ENCODE measurements around the gene DLGAP1.

DLGAP1 gene

GRCh38 chr18:4271952-4272351, 183.2 kb downstream of the DLGAP1 start:
- TF ChIP-seq, protein P1, sequence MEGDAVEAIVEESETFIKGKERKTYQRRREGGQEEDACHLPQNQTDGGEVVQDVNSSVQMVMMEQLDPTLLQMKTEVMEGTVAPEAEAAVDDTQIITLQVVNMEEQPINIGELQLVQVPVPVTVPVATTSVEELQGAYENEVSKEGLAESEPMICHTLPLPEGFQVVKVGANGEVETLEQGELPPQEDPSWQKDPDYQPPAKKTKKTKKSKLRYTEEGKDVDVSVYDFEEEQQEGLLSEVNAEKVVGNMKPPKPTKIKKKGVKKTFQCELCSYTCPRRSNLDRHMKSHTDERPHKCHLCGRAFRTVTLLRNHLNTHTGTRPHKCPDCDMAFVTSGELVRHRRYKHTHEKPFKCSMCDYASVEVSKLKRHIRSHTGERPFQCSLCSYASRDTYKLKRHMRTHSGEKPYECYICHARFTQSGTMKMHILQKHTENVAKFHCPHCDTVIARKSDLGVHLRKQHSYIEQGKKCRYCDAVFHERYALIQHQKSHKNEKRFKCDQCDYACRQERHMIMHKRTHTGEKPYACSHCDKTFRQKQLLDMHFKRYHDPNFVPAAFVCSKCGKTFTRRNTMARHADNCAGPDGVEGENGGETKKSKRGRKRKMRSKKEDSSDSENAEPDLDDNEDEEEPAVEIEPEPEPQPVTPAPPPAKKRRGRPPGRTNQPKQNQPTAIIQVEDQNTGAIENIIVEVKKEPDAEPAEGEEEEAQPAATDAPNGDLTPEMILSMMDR (IDR thresholded peaks at IDR 0.05; ENCODE audit: insufficient read depth, low read length, poor library complexity, severe bottlenecking), result no peak
- TF ChIP-seq EZH2phosphoT487 (conservative IDR thresholded peaks at IDR 0.05; ENCODE audit: low read length), result no peak

GRCh38 chr18:4270988-4271387, 184.1 kb downstream of the DLGAP1 start:
- Histone ChIP-seq H3K9me3 (ENCODE audit: insufficient read depth, low read length) (no peaks in the 10 kb centered on the region), H3K4me3 (ENCODE audit: insufficient read depth, low read length, poor library complexity, severe bottlenecking) (no peak overlapping the region), H3K36me3 (ENCODE audit: low read length) (no peaks in the 10 kb centered on the region), H3K9me2 (replicated peaks; ENCODE audit: insufficient read depth, low read length) (no peaks in the 10 kb centered on the region), H3K27me3 (ENCODE audit: low read length) (no peaks in the 10 kb centered on the region), H3K79me2 (ENCODE audit: insufficient read depth, low read length) (no peaks in the 10 kb centered on the region), H3F3A (ENCODE audit: insufficient read depth) (no peaks in the 10 kb centered on the region), H4K20me1 (ENCODE audit: low read depth, low read length) (no peaks in the 10 kb centered on the region), H3K27ac (ENCODE audit: low read depth, low read length) (no peak overlapping the region), H3K4me2 (ENCODE audit: low read depth, low read length, poor library complexity, severe bottlenecking) (no peak overlapping the region), H3K9ac (ENCODE audit: low read length) (no peak overlapping the region), H2AFZ (ENCODE audit: low read depth, low read length, severe bottlenecking) (no peak overlapping the region)
- TF ChIP-seq, protein P1 (IDR thresholded peaks at IDR 0.05; ENCODE audit: insufficient read depth, low read length, poor library complexity, severe bottlenecking), result no peak
- no peak for TF ChIP-seq EZH2phosphoT487 (conservative IDR thresholded peaks at IDR 0.05; ENCODE audit: low read length)

More at GRCh38 chr18:4271952-4272351, 183.2 kb downstream of the DLGAP1 start:
- H3F3A ChIP-seq (ENCODE audit: insufficient read depth), result no peaks in the 10 kb centered on the region
- H3K9me2 ChIP-seq (replicated peaks; ENCODE audit: insufficient read depth, low read length), result no peaks in the 10 kb centered on the region
- H3K9me3 ChIP-seq (ENCODE audit: insufficient read depth, low read length), result no peaks in the 10 kb centered on the region
- no peak overlapping the region for H3K9ac ChIP-seq (ENCODE audit: low read length)
- H3K79me2 ChIP-seq (ENCODE audit: insufficient read depth, low read length), result no peaks in the 10 kb centered on the region
- H2AFZ ChIP-seq (ENCODE audit: low read depth, low read length, severe bottlenecking), result no peak overlapping the region
- no peaks in the 10 kb centered on the region for H3K27me3 ChIP-seq (ENCODE audit: low read length)
- H3K4me2 ChIP-seq (ENCODE audit: low read depth, low read length, poor library complexity, severe bottlenecking), result no peak overlapping the region
- H3K36me3 ChIP-seq (ENCODE audit: low read length), result no peaks in the 10 kb centered on the region
- H4K20me1 ChIP-seq (ENCODE audit: low read depth, low read length), result no peaks in the 10 kb centered on the region
- H3K27ac ChIP-seq (ENCODE audit: low read depth, low read length), result no peak overlapping the region
- H3K4me3 ChIP-seq (ENCODE audit: insufficient read depth, low read length, poor library complexity, severe bottlenecking), result no peak overlapping the region

DNA sequence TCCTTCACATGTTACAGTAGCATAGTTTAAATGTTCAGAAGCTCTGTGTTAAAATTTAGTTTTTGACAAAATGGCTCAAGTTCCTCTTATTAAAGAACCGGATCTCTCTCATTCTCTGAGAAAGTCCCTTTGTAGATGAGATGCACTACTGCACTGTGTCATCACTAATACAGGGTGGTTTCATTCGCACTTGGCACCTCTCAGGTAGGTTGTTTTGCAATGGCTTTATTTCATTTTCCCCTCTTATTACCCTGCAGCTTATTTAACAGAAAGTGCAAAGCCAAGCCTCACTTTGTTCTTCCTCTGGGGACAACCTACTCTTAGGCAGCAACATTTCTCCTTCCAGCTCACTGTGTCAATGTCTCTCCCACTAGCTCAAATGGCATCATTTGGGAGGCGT, 185.1 kb downstream of the DLGAP1 start:
- no peak overlapping the region for H3K4me2 ChIP-seq (ENCODE audit: low read depth, low read length, poor library complexity, severe bottlenecking)

More for the DNA sequence above, 185.1 kb downstream of the DLGAP1 start:
- H3K9ac ChIP-seq (ENCODE audit: low read length), result no peak overlapping the region
- H3K27me3 ChIP-seq (ENCODE audit: low read length), result no peaks in the 10 kb centered on the region
- no peak overlapping the region for H3K27ac ChIP-seq (ENCODE audit: low read depth, low read length)
- H3K36me3 ChIP-seq (ENCODE audit: low read length), result no peaks in the 10 kb centered on the region
- no peaks in the 10 kb centered on the region for H3K9me2 ChIP-seq (replicated peaks; ENCODE audit: insufficient read depth, low read length)
- no peaks in the 10 kb centered on the region for H3K79me2 ChIP-seq (ENCODE audit: insufficient read depth, low read length)
- no peaks in the 10 kb centered on the region for H3K9me3 ChIP-seq (ENCODE audit: insufficient read depth, low read length)
- H3F3A ChIP-seq (ENCODE audit: insufficient read depth), result no peaks in the 10 kb centered on the region
- H4K20me1 ChIP-seq (ENCODE audit: low read depth, low read length), result no peaks in the 10 kb centered on the region
- no peak overlapping the region for H3K4me3 ChIP-seq (ENCODE audit: insufficient read depth, low read length, poor library complexity, severe bottlenecking)
- no peak overlapping the region for H2AFZ ChIP-seq (ENCODE audit: low read depth, low read length, severe bottlenecking)
- TF ChIP-seq, protein P1 (IDR thresholded peaks at IDR 0.05; ENCODE audit: insufficient read depth, low read length, poor library complexity, severe bottlenecking), result no peak
- no peak for TF ChIP-seq EZH2phosphoT487 (conservative IDR thresholded peaks at IDR 0.05; ENCODE audit: low read length)
